ENCODE data around the gene VAC14.

DNA sequence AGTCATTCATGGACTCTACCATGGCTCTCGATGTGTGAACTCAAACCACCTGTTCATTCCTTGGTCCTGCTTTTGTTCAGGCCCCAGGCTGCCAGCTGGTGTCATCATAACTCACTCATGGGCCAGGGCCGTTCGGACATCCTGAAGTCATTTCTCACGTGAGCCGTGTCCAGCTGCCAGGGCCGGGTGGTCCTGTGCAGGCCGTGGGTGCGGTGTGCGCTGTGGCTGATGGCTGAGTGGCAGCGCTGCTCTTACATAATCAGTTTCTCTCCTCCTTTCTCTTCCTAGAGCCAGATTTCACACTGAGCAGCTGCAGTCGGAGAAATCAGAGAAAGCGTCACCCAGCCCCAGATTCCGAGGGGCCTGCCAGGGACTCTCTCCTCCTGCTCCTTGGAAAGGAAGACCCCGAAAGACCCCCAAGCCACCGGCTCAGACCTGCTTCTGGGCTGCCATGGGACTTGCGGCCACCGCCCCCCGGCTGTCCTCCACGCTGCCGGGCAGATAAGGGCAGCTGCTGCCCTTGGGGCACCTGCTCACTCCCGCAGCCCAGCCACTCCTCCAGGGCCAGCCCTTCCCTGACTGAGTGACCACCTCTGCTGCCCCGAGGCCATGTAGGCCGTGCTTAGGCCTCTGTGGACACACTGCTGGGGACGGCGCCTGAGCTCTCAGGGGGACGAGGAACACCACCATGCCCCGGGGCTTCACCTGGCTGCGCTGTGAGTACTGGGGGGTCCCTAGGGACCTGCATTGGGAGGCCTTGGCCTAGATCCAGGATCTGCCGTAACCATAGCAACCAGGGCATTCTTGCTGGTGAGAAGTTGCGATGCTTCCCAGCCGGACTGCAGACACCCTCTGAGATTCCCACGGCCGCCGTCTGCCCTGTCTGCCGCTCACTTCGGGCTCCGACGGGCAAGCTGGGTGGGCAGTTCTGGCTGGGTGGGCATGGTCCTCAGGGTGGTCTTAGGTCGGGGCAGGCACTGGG, 154.4 kb downstream of the VAC14 start, which contains the start of gene IL34:
- TF ChIP-seq ZNF416 (tag by site-specific recombination; IDR thresholded peaks at IDR 0.05) (no peak), KLF1 (tag by site-specific recombination; IDR thresholded peaks at IDR 0.05) (no peak), HOXC10 (CRISPR knock-in tag; IDR thresholded peaks at IDR 0.05) (no peak), SETDB1 (IDR thresholded peaks at IDR 0.05; ENCODE audit: insufficient read length, low read length) (no peak), ZNF544 (tag by site-specific recombination; IDR thresholded peaks at IDR 0.05) (no peak)
- TF ChIP-seq, protein P1, sequence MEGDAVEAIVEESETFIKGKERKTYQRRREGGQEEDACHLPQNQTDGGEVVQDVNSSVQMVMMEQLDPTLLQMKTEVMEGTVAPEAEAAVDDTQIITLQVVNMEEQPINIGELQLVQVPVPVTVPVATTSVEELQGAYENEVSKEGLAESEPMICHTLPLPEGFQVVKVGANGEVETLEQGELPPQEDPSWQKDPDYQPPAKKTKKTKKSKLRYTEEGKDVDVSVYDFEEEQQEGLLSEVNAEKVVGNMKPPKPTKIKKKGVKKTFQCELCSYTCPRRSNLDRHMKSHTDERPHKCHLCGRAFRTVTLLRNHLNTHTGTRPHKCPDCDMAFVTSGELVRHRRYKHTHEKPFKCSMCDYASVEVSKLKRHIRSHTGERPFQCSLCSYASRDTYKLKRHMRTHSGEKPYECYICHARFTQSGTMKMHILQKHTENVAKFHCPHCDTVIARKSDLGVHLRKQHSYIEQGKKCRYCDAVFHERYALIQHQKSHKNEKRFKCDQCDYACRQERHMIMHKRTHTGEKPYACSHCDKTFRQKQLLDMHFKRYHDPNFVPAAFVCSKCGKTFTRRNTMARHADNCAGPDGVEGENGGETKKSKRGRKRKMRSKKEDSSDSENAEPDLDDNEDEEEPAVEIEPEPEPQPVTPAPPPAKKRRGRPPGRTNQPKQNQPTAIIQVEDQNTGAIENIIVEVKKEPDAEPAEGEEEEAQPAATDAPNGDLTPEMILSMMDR (tag by site-specific recombination; IDR thresholded peaks at IDR 0.05): no peak

Measured in HEK293 (cell line).